GM12801 (cell line): ENCODE results near the gene XAGE2.

Experiments
- CTCF ChIP-seq: IDR thresholded peaks from one replicate; pipeline ENCODE4 v1.5.1; 2011; ENCODE audit warnings: control low read depth; ENCODE audit not compliant: insufficient read length; ENCODE audit errors: extremely low read depth

The XAGE2 gene

GRCh38 chrX:52415304-52415703 is 46.5 kb downstream of the XAGE2 start:
- TF ChIP-seq CTCF = no peak

- TF ChIP-seq CTCF = no peak
Observed at GRCh38 chrX:52416816-52417215, 48.0 kb downstream of the XAGE2 start.

- no peak for TF ChIP-seq CTCF
Observed at GRCh38 chrX:52420824-52421443, 52.1 kb downstream of the XAGE2 start.

- no peak for TF ChIP-seq CTCF
Observed at GRCh38 chrX:52422884-52423283, 54.1 kb downstream of the XAGE2 start.

- no peak for TF ChIP-seq CTCF
Observed at GRCh38 chrX:52424656-52425055, 55.8 kb downstream of the XAGE2 start.
